ENCODE results near the gene CCNL1.

Gene CCNL1

GRCh38 chr3:157152438-157152837 is 7.5 kb downstream of the CCNL1 start:
- Histone ChIP-seq H3K4me3 (ENCODE audit: low read depth, low read length, poor library complexity, severe bottlenecking) (no peak overlapping the region), H3F3A (ENCODE audit: insufficient read depth, low read length) (peaks cover 15% of the 10 kb centered on the region), H4K20me1 (ENCODE audit: insufficient read depth, low read length) (peaks cover 26% of the 10 kb centered on the region), H3K79me2 (ENCODE audit: insufficient read depth, low read length) (peaks cover 47% of the 10 kb centered on the region), H3K9me3 (ENCODE audit: low read length) (no peaks in the 10 kb centered on the region), H3K27ac (ENCODE audit: low read depth, low read length, poor library complexity, severe bottlenecking) (no peak overlapping the region), H3K4me2 (ENCODE audit: low read length) (no peak overlapping the region), H3K9ac (ENCODE audit: low read length) (no peak overlapping the region), H3K4me1 (ENCODE audit: insufficient read depth, low read length, severe bottlenecking) (peaks cover 34% of the 10 kb centered on the region), H2AFZ (ENCODE audit: low read length) (no peak overlapping the region), H3K27me3 (ENCODE audit: insufficient read depth, low read length) (no peaks in the 10 kb centered on the region), H3K36me3 (ENCODE audit: insufficient read depth, low read length) (peaks cover 100% of the 10 kb centered on the region), H3K9me2 (ENCODE audit: low read depth, low read length) (no peaks in the 10 kb centered on the region)
- TF ChIP-seq CTCF (IDR thresholded peaks at IDR 0.05; ENCODE audit: low read length): no peak

- Histone ChIP-seq H3K4me2 (ENCODE audit: low read length) (no peak overlapping the region), H3K27ac (ENCODE audit: low read depth, low read length, poor library complexity, severe bottlenecking) (no peak overlapping the region), H3F3A (ENCODE audit: insufficient read depth, low read length) (peaks cover 21% of the 10 kb centered on the region), H3K4me1 (ENCODE audit: insufficient read depth, low read length, severe bottlenecking) (peaks cover 25% of the 10 kb centered on the region), H3K27me3 (ENCODE audit: insufficient read depth, low read length) (no peaks in the 10 kb centered on the region), H3K36me3 (ENCODE audit: insufficient read depth, low read length) (peaks cover 100% of the 10 kb centered on the region), H3K9ac (ENCODE audit: low read length) (no peak overlapping the region), H3K9me2 (ENCODE audit: low read depth, low read length) (no peaks in the 10 kb centered on the region), H3K4me3 (ENCODE audit: low read depth, low read length, poor library complexity, severe bottlenecking) (no peak overlapping the region), H3K79me2 (ENCODE audit: insufficient read depth, low read length) (peaks cover 39% of the 10 kb centered on the region), H4K20me1 (ENCODE audit: insufficient read depth, low read length) (peaks cover 18% of the 10 kb centered on the region), H2AFZ (ENCODE audit: low read length) (no peak overlapping the region), H3K9me3 (ENCODE audit: low read length) (no peaks in the 10 kb centered on the region)
- TF ChIP-seq CTCF (IDR thresholded peaks at IDR 0.05; ENCODE audit: low read length) (no peak), EZH2 (IDR thresholded peaks at IDR 0.05; ENCODE audit: borderline replicate concordance, low read length) (no peak)
These were observed 8.3 kb downstream of the CCNL1 start for GRCh38 chr3:157151627-157152026.

GRCh38 chr3:157151151-157151550 is 8.8 kb downstream of the CCNL1 start:
- peaks cover 21% of the 10 kb centered on the region for H3K4me1 ChIP-seq (ENCODE audit: insufficient read depth, low read length, severe bottlenecking)
- no peak overlapping the region for H3K27ac ChIP-seq (ENCODE audit: low read depth, low read length, poor library complexity, severe bottlenecking)
- H3K79me2 ChIP-seq (ENCODE audit: insufficient read depth, low read length): peaks cover 35% of the 10 kb centered on the region
- peaks cover 18% of the 10 kb centered on the region for H4K20me1 ChIP-seq (ENCODE audit: insufficient read depth, low read length)
- H3F3A ChIP-seq (ENCODE audit: insufficient read depth, low read length): peaks cover 21% of the 10 kb centered on the region
- no peak overlapping the region for H3K4me2 ChIP-seq (ENCODE audit: low read length)
- H3K27me3 ChIP-seq (ENCODE audit: insufficient read depth, low read length): no peaks in the 10 kb centered on the region
- H3K36me3 ChIP-seq (ENCODE audit: insufficient read depth, low read length): peaks cover 100% of the 10 kb centered on the region
- no peak overlapping the region for H3K9ac ChIP-seq (ENCODE audit: low read length)
- H3K9me2 ChIP-seq (ENCODE audit: low read depth, low read length): no peaks in the 10 kb centered on the region
- TF ChIP-seq CTCF (IDR thresholded peaks at IDR 0.05; ENCODE audit: low read length): no peak
- TF ChIP-seq EZH2 (IDR thresholded peaks at IDR 0.05; ENCODE audit: borderline replicate concordance, low read length): no peak
- H3K9me3 ChIP-seq (ENCODE audit: low read length): no peaks in the 10 kb centered on the region
- H2AFZ ChIP-seq (ENCODE audit: low read length): no peak overlapping the region
- H3K4me3 ChIP-seq (ENCODE audit: low read depth, low read length, poor library complexity, severe bottlenecking): no peak overlapping the region
